Activated CD8-positive, alpha-beta memory T cell treated with anti-CD3 and anti-CD28 coated beads for 24 hours (primary cell): ENCODE results near the gene CCM2L.

Experiments
- DNase-seq: peaks from one replicate; pipeline ENCODE4 v3.0.0-alpha.2; 2020

The CCM2L gene

GRCh38 chr20:32010101-32010500 is at the start of gene CCM2L:
Gene CCM2L (plus strand): TSS chr20:32010438. CDS start chr20:32010455, 17 bp downstream.
- no peak for DNase-seq

DNA sequence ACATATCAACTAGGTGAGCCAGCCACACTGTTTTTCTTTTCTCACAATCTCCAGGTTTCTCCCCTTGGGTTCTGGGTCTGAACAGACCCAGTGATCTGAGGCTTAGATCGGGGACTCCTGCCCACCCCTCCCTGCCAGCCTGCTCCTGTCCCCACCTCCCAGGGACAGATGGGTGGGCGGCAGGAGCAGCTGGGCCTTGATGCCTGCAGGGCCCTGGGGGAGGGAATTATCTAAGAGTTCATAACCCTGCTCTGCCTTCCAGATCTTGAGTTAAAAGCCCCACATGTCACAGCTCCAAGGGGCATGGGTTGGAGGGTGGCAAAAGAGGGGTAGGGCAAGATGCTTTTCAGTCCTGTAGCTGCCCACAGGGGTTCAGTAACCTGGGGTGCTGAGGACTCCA is 47.5 kb upstream of the CCM2L start:
- no peak for DNase-seq

- DNase-seq = no peak
Measured at GRCh38 chr20:31963889-31964288, 46.3 kb upstream of the CCM2L start.

GRCh38 chr20:31966991-31967655 is 43.1 kb upstream of the CCM2L start:
- DNase-seq = no peak

DNA sequence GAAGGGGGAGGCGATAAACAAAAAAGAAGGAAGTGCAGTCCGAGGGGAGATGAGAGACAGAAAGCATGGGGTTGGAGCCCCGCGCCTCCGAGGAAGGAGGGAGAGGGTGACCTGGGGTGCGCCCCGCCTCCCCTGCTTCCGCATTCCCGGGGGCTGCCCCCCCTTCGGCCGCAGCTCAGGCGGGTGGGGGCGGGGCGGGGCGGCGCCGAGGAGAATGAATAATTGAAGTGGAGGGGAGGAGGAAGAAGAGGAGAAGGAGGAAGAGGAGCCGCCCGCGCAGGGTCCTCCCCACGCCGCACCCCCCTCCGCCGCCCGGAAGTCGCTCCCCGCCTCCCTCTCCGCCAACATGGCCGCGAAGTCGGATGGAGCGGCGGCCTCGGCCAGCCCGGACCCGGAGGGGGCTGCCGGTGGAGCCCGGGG is 42.4 kb upstream of the CCM2L start, which contains the start of gene XKR7:
Gene XKR7 (plus strand): TSS at position 322 of the 420 bp plus-strand sequence. CDS start 25 bp downstream, at position 347.
- peak; percentile 58 for DNase-seq

- DNase-seq = peak; percentile 95
Measured at GRCh38 chr20:31968291-31969126, 41.7 kb upstream of the CCM2L start.

DNA sequence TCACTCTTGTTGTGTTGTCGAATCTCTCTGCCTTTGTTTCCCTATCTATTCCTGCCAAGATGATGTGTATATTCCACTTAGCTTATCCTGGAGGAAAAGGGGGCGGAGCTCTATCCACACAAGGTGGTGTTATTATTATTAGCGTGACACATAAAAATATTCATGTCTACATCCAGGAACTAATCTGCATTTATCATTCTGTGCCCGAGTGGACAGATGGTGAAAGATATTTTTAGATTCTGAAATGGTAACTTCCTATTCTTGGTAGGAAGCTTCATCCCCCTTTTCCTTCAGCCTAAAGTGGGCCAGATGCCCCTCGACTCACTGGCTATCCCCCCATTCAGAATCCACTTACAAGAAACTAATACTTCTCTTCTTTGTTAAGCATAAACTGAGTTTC is 40.2 kb upstream of the CCM2L start:
- DNase-seq = no peak

DNA sequence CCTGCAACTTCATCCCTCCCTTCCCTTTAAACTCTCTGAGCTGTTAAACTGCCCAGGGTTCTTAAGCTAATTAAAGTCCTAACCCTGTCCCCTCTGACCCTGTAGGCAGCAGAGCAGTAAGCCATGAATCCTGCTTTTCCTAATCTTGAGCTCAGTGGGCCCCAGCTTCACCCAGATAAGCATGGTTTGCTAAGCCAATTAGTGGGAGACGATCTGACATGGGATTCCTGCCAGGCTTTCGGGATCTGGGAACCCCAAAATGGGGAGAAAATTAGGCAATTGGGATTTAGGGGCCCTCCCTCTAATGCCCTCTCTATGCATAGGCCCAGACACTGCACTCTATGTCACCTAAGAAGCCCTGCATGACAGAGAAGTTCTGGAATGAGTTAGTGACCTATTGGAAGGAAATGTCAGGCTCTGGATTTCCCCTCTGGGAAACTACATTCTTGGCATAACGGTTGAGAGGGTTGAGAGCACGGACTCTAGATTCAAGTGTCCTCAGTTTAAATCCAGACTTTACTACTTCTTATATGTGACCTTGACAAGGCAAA is 37.7 kb upstream of the CCM2L start:
- DNase-seq = no peak

DNA sequence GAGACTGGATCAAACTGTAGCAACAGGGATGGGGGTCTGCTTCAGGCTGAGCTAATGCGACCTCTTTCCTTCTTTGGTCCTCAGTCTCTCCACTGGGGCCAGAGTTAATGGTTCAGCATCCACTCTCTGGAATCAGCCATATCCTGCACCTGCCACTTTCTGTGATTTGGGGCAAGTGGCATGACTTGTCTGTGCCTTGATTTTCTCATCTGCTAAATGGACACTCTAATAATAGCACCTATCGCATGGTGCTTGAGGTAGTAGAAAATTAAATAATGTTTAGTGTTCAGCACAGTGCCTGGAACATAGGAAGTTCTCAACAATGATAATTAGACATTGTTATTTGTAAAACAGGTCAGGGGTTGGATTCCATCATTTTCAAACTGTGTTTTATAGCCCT is 35.9 kb upstream of the CCM2L start:
- no peak for DNase-seq

- no peak for DNase-seq
Measured at GRCh38 chr20:31974951-31975487, 35.2 kb upstream of the CCM2L start.

GRCh38 chr20:31975874-31976273 is 34.4 kb upstream of the CCM2L start:
- DNase-seq = no peak

DNA sequence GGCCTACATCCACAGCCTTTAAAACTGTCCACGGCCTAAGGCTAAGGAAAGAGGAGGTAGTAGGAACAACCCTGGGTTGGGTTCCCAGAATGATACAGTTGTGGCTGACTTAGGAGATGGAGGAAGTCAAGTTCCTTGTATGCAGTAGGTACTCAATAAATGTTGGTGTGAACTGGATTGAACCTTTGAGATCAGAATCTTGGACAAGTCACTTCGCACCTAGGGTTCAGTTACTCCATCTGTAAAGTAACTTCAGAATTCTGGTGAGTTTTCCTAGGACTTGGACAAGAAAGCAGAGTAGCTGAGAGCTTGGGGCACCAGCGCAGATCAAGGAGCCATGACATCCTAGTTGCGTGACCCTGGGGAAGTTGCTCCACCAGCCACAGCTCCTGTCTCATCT is 33.2 kb upstream of the CCM2L start:
- DNase-seq = no peak

- DNase-seq = no peak
Measured at GRCh38 chr20:31979713-31980426, 30.4 kb upstream of the CCM2L start.

DNA sequence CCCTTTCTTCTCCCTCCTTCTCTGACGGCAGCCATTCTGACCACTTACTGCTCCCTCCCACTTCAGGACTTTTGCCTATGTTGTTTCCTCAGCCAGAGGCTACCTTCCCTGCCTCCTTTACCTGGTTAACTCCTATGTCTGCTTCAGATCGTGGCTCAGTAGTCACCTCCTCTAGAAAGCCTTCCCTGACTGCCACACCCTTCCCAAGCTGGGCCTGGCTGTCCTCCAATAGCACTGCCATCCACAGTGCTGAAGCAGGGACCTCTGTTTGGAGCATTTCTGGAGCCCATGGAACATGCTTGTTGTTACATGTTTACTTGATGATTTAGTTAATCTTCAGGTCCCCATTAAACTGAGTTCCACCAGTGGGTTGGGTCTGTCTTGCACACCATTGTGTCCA is 28.5 kb upstream of the CCM2L start:
- DNase-seq = no peak

GRCh38 chr20:31984981-31985471 is 25.2 kb upstream of the CCM2L start:
- no peak for DNase-seq

DNA sequence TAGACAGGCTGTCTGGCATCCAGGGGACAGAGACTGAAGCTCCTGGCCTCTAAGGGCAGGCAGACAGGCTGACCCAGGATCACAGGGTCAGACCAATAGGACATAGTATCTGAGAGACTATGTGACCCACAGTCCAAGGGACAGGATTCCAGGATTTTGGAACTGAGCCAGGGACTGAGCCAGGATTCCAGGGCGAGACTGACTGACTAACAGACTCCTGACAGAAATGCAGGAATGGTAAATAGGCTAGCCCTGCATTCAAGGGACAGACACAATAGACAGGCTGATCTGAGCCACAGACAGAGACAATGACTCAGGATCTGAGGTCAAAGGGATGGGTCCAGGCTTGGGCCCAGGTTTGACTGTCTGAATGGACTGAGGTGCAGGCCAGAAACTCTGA is 22.5 kb upstream of the CCM2L start:
- no peak for DNase-seq

- DNase-seq = no peak
Measured at GRCh38 chr20:31988430-31989015, 21.7 kb upstream of the CCM2L start.

- DNase-seq = no peak
Measured at GRCh38 chr20:31989030-31989645, 21.1 kb upstream of the CCM2L start.

DNA sequence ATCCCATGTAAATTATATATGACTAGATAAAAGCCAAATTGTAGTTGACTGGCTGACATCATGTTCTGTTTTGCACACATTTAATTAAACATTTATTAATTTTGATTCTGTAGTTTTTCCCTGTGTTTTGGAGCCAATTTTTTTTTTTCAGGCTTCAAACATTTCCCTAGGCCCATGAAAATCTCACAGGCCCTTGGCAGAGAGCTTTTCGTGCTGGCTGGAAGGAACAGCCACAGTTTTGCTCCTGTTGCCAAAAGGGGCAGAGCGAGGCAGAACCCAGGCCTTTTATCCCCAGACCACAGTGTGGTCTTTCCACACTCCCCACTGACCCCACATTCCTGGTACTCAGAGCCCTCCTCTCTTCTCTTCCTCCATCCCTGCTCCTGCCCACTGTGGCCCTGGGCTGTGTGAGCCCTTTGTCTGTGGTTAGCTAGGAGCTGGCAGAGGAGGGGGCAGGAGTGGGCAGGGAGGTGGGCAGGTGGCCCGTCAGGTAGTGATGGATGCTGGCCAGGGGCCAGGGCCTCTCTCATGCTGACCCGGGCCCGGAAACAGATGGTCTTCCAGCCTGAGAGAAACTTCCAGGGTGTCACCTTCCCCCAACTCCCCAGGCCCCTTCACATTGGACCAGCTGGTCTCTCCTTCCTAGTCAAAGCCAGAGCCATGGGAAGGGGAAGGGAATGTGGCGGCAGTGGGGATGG is 19.4 kb upstream of the CCM2L start:
- no peak for DNase-seq

GRCh38 chr20:31991339-31991705 is 18.9 kb upstream of the CCM2L start:
- no peak for DNase-seq

DNA sequence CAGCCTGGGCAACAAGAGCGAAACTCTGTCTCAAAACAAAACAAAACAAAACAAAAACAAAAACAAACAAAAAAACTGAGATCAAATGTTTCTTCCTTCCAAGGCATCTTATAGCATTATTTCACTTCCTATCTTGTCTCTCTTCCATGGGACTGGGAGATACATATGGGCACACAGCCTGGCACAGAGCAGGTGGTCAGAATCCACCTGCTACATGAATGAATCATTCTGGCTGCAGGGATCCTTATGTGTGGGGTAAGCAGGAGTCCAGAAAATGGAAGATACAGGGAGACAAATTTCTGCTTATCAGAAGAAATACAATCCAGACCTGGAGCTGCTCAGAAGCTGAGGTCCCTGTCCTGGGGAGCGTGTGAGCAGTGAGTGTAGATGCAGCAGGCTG is 18.2 kb upstream of the CCM2L start:
- no peak for DNase-seq
